Fibroblast of mammary gland (primary cell): ENCODE data around the gene FHOD1.

ENCODE experiments used
- DNase-seq: peaks from one replicate; pipeline ENCODE4 v3.0.0-alpha.2; 2010; ENCODE audit warnings: low read depth
- H3K4me3 ChIP-seq: 2 replicates; pipeline ENCODE4 v1.5.1; 2011; ENCODE audit warnings: low read depth, mild to moderate bottlenecking, low read length, moderate library complexity; ENCODE audit not compliant: control insufficient read depth
- CTCF ChIP-seq: conservative IDR thresholded peaks from 2 replicates; pipeline ENCODE4 v1.5.1; 2011; ENCODE audit warnings: low read depth, low read length, inconsistent platforms; ENCODE audit not compliant: control insufficient read depth, insufficient read depth

FHOD1 gene

DNA sequence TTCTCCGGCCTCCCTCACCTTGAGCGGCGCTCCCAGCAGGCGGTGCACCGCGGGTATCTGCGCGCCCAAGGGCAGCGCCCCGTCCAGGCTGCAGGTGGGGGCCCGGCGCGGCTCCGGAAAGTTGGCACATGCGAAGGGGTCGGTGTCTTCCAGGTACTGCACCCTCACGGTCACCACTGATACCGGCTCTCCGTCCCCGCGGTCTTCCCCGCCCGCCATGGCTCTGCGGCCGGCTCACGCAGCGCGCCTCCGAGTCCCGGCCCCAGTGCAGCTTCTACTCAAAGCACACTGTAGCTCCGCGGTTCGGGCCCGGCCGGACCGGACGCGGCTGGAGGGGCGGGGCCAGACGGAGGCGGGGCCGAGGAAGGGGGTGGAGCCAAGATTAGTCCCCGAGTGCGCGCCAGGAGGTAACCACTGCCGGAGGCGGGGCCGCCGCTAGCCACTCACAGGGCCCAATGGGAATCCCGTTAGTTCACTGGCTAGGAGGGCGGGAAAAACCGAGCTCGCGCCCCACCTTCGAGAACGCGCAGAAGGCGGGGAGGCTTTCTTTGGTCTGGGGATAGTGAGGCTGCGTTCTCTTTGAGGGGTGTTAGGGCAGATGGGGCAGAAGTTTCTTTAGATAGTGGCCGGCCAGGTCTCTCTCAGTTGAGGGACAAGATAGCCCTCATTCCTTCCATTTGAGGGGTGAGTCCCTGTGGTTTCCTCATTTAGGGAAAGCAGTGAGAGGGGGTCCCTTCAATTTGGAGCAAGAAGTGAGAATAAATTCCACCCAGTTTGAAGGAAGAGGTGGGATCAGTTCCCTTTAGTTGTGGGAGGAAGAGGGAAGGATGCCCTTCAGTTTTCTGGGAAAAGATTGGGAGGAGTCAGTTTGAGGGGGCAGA, at the start of gene FHOD1:
TSS of gene FHOD1 (minus strand) at position 290 of the 881 bp plus-strand sequence. CDS start at position 219, 71 bp downstream.
- peak within 1 kb of the TSS; percentile 89 for H3K4me3 ChIP-seq
- DNase-seq: peak; percentile 93
- no peak for TF ChIP-seq CTCF

DNA sequence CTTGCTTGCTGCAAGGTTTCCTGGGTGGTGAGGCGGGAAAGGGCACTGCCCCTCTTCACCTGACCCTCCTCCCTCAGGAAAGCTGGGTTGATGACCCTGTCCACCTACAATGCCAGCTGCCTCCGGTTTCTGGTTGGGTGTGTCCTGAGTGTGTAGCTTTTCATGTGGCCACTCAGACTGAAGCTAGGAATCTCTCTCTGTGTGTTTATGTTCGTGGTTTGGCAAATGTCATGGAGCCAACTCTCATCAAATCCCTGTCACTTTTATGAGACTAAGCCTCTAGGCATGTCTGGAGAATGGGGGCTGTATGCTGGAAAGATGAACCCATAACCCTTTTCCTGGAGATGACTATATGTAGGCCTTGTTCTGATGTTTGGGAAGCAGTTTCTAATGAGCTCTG, 49.1 kb upstream of the FHOD1 start:
- peak; percentile 80 for DNase-seq
- no peak for TF ChIP-seq CTCF
- H3K4me3 ChIP-seq: no peak overlapping the region

DNA sequence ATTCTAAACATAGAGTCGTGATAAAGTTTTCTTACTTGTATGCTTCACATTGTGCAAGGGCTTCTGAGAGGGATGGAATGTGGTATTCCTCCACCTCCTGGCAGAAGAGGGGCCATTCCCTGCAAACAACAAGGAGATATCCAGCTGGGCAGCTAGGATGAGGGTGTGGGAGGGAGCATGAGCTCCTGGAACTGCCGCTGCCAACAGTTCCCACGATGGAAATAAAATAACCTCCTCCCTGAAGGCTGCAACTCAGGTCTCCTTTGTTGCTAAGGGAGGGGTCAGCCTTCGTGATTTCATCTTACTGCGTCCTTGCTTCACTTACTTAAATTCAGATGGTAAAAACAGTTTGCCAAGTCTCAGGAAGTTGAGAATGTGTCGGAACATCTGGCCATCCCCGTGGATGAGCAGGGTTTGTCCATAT, 47.7 kb upstream of the FHOD1 start:
- H3K4me3 ChIP-seq: no peak overlapping the region
- peak; percentile 85 for DNase-seq
- TF ChIP-seq CTCF: peak; percentile 4

DNA sequence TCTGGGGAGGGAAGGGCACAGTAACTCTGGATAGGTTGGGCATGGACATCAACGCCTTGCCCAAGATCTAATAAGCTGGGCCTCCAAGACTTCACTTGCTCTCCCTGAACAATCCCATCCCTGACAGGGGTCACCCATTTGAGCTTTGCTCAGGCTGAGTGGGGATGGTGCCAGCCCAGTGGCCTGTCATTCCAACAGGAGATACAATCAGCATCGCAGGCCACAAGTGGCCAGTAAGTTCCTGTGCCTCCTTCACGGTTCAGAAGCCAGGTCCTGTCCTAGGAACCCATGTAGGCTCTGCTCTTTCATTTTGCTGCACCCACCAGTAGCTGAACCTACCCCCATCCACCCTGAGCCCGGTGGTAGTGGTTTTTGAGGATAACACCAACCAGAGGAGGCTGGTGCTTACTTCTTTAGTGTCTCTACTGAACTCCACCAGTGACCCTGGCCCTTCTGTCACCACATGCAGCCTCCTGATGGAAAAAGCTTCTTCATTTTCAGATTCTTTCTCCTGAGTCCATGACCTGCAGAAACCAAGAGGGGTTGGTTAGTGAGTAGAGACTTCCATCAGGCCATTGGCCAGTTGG, 47.0 kb upstream of the FHOD1 start:
- TF ChIP-seq CTCF: no peak
- DNase-seq: no peak
- H3K4me3 ChIP-seq: no peak overlapping the region

DNA sequence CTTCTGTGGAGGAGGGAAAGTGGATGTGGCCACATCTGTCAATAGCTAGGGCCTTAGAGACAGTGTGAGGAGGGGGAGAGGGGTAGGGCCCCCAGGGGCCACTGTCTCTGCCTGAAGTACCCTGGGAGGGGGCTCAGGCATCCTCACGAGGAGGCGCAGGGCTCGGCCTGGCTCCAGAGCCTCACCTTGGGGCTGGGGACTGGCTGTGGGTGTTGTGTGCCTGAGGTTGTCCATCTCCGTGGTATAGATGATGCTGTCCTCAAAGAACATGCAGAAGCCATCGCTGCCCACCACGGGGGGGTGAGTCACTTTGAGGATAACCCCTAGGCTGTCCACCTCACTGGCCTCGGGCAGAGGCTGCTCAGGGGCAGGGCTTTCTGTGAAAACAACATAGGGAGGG, 44.2 kb upstream of the FHOD1 start:
- no peak for TF ChIP-seq CTCF
- no peak for DNase-seq
- no peak overlapping the region for H3K4me3 ChIP-seq

DNA sequence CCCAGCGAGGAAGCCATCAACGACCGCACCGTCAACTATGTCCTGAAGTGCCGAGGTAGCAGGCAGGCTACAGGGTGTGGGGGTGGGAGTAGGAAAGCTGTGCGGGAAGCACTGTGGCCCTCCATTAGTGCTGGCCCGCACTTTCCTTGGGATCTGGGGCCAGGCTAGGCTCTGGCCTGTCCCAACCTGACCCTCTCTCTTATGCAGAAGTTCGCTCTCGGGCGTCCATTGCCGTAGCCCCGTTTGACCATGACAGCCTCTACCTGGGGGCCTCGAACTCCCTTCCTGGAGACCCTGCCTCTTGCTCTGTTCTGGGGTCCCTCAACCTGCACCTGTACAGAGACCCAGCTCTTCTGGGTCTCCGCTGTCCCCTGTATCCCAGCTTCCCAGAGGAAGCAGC, 40.7 kb upstream of the FHOD1 start:
- TF ChIP-seq CTCF: no peak
- no peak for DNase-seq
- H3K4me3 ChIP-seq: no peak overlapping the region
